ENCODE measurements around the gene RPRM. TPM values are rescaled to one million over a fixed set of nuclear protein-coding genes. Genes with fewer than 3 reads are reported as not detected.
"Not testable (repeated sequence)": the region's sequence is repeated elsewhere in the genome, so short reads cannot be mapped to it uniquely, and the experiment has no call there.

Gene RPRM
- total RNA-seq, 2 experiments from 2014 or later: not detected

- DNase-seq; H3K27me3 Mint-ChIP-seq (ENCODE audit: low read depth); H3K4me1 Mint-ChIP-seq (ENCODE audit: low read depth); intact Hi-C loops (cut with micrococcal nuclease); H3K4me3 Mint-ChIP-seq; H3K27ac Mint-ChIP-seq; H3K36me3 Mint-ChIP-seq (ENCODE audit: low read depth); CTCF ChIA-PET: not testable (repeated sequence)
- H3K9me3 Mint-ChIP-seq: peaks cover 13% of the 10 kb centered on the region
These were observed 35.9 kb downstream of the RPRM start for GRCh38 chr2:153442616-153443015.

- H3K4me1 Mint-ChIP-seq (ENCODE audit: low read depth); H3K27me3 Mint-ChIP-seq (ENCODE audit: low read depth); H3K36me3 Mint-ChIP-seq (ENCODE audit: low read depth); CTCF ChIA-PET; H3K27ac Mint-ChIP-seq; H3K4me3 Mint-ChIP-seq; DNase-seq; intact Hi-C loops (cut with micrococcal nuclease): not testable (repeated sequence)
- H3K9me3 Mint-ChIP-seq: peaks cover 15% of the 10 kb centered on the region
These were observed 38.5 kb downstream of the RPRM start for GRCh38 chr2:153440090-153440489.

DNA sequence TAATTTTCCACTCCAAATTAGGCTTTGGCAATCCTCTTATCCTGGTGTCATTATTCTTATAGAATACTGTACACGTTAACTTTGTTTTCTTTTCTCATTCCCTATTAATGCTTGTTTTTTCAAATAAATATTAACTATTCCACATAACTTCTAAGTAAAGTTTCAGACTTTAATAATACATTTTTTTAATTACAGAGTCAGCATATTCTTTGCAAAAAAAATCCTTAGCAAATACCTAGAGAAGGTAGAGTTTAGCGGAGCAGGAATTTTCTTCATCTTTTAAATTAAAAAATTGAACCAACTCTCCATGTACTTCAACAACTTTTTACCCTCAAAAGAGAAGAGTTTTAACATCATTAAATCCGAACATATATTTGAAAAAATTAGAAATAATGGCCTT is 45.2 kb downstream of the RPRM start:
- Mint-ChIP-seq H3K4me1 (ENCODE audit: low read depth) (no peaks in the 10 kb centered on the region), H3K36me3 (ENCODE audit: low read depth) (no peaks in the 10 kb centered on the region), H3K27ac (no peak overlapping the region), H3K9me3 (peaks cover 4% of the 10 kb centered on the region), H3K27me3 (ENCODE audit: low read depth) (no peaks in the 10 kb centered on the region), H3K4me3 (no peak overlapping the region)
- CTCF ChIA-PET: no interaction called here
- intact Hi-C loops (cut with micrococcal nuclease): no loop called here
- DNase-seq: no peak

DNA sequence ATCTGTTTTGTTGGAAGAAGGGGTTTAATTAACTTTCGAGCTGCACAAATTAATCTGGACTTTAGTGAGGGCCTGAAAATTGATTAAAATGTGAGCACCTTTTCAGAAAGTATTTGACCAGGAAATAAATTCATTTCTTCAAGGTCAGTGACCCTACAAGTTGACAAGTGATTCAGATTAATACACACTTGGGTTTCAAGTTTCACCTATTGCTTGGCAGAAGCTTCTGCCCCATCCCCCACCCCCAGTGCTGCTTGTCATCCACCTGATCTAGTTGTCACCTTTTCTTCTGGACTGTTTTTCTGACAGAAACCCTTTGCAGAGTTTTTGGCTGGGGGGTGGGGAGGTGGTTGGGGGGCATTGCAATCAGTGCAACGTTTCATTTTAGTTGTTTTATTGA is 46.2 kb downstream of the RPRM start:
- intact Hi-C loops (cut with micrococcal nuclease): no loop called here

GRCh38 chr2:153431114-153431513 is 47.4 kb downstream of the RPRM start:
- intact Hi-C loops (cut with micrococcal nuclease): no loop called here
- CTCF ChIA-PET: interaction anchor here (0.7 kb wide), 1 partner anchor 309 kb away, joined by 4 read pairs; no protein-coding TSS in a partner anchor
- no peaks in the 10 kb centered on the region for H3K27me3 Mint-ChIP-seq (ENCODE audit: low read depth)
- peaks cover 2% of the 10 kb centered on the region for H3K9me3 Mint-ChIP-seq
- no peak overlapping the region for H3K4me3 Mint-ChIP-seq
- DNase-seq: no peak
- no peaks in the 10 kb centered on the region for H3K4me1 Mint-ChIP-seq (ENCODE audit: low read depth)
- H3K27ac Mint-ChIP-seq: no peak overlapping the region
- H3K36me3 Mint-ChIP-seq (ENCODE audit: low read depth): no peaks in the 10 kb centered on the region

More for the DNA sequence above, 46.2 kb downstream of the RPRM start:
- H3K36me3 Mint-ChIP-seq (ENCODE audit: low read depth): no peaks in the 10 kb centered on the region
- CTCF ChIA-PET: no interaction called here
- no peaks in the 10 kb centered on the region for H3K27me3 Mint-ChIP-seq (ENCODE audit: low read depth)
- H3K4me3 Mint-ChIP-seq: no peak overlapping the region
- no peaks in the 10 kb centered on the region for H3K4me1 Mint-ChIP-seq (ENCODE audit: low read depth)
- DNase-seq: no peak
- no peak overlapping the region for H3K27ac Mint-ChIP-seq
- H3K9me3 Mint-ChIP-seq: peaks cover 4% of the 10 kb centered on the region
